GM19035 (cell line): ENCODE data around the gene ADRA2B.

Experiments
- ATAC-seq: cut with Tn5 transposase; IDR thresholded peaks from one replicate; pipeline ENCODE4 v1.9.1; 2021; ENCODE audit not compliant: unreplicated experiment

Gene ADRA2B

DNA sequence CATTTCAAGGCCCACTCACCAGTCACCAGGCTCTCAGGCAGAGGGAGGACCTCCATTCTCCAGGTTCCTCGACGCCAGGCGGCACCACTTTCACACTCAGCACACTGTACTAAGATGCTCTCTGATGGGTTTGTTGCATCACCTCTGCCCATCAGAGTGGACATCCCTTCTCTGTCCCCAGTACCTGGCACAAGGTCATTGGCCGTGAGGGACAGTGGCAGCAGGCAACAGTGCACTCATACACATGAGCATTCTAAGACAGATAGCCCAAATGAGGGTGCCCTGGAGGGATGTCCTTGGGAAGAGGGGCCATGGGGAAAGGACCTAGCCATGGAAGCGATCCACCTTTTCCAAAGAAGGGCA lies 3.0 kb upstream of the ADRA2B start:
- ATAC-seq: no peak

DNA sequence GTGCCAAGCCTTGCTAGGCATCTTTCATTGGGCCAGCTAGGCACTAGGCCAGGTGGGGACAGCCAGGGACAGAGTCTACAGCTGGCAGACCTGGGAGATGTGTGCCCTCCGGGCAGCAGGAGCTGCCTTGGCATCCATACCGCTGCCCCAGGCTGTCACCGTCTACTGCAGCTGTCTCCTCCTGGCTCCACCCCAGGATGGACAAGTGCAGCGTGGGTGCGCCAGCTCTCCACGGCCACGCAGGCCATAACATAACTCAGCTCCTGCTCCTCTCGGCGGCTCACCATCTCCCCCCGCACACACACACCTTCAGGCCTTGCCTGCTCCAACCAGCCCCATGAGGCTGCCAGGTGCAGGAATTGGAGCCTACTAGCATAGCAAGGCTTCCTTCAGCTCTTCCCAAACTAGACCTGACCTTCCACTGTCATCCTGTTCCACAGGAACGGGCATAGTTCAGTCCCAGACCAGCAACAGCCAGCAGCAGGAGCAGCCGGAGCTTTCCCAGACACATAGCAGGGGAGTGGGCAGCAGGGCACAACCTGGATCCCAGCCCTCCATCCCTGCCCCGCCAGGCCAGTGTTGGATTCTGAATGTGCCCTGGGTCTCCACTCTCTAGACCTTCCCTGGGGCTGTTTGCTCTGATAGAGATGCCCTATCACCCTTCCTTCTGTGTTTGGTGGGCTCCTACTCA lies 2.5 kb upstream of the ADRA2B start:
- no peak for ATAC-seq

DNA sequence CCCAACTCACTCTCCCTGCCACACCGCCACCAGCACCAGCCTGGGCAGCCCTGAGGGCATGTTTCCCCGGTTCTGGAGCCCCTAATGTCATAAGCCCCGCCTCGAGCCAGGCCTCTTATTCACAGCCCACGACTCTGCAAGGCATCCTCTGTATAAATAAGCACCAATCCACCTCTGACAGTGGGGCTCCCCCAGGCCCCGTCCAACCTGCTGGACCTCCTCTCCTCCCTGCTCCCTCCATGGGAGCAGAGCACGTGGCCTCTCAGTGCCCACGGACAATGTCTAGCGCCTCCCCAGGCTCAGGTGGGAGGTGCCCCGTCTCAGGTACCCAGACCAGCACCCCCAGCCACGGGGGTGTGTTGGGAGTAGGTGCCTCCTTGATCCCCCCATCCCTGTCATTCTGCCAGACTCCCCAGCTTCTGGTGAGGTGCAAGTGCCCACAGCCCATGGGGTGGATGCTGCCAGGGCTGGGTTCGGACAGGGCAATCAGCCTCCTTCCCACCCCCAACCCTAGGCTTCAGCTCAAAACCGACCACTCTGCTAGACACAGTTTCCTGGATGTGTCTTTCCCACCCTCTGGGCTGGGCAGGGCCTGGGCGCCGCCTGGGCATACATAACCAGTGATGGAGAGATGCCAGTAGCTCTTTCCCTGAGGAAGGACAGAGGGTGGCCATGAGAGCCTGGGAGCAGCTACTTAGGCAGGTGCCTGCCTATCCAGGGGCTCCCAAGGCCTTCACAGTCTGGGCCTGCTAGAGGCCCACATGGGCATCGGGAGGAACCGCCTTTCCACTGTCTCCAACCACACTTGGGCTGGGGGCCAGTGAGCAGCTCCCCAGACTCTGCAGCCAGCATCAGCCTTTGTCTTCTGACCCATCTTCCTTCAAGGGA lies 1.6 kb upstream of the ADRA2B start:
- ATAC-seq: no peak

DNA sequence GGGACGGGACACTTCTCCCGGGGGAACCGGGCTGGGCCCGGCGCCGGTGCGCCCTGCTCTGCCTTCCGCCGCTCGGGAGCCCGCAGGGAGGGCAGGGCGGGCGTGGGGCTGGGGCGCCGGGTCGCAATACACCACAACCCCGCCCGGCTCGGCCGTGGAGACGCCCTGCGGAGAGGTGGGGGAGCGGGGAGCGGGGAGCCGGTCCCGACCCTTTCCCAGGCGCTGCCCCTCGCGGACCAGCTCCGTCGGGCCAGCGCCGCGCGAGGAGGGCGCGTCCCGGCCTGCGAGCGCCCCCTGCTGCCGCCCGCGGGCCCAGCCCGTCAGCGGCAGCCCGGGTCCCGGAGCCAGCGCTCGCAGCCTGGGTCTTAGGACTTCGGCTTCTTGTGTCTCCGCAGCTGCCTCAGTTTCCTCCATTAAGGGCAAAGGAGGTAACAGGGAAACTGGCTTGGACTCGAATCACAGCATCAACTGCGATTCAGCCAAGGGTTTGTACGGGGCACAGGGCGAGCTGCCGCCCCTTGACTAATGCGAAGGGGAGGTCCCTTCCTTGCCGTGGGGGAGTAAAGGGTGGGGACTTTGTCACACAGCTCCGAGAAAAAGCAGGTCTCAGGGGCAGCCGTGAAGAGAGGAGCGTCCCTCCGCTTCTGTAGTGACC lies 635 bp upstream of the ADRA2B start:
- ATAC-seq: peak; percentile 69

DNA sequence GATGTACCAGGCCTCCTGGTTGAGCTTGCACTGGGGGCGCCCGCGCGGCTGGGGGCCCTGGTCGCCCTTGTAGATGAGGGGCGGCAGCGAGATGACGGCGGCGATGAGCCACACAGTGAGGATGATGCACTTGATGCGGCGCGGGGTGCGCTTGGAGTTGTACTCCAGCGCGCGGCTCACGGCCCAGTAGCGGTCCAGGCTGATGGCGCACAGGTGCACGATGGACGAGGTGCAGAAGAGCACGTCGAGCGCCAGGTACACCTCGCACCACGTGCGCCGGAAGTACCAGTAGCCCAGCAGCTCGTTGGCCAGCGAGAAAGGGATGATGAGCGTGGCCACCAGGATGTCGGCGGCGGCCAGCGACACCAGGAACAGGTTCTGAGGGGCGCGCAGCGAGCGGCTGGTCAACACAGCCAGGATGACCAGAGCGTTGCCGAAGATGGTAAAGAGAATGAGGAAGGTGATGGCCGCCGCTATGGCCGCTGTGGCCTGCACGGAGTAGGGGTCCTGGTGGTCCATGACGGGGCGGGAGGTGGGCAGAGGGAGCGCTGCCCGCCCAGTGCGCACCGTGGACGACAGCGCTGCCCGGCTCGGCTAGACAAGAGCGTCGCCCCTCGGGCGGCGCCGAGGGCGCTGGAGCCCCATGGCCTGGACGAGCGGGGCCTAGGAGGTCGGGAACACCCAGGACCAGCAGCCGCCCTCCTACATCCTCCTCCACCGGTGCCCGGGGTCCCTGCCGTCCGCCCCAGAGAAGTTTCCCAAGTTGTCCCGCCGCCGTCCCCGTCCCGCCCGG lies 544 bp downstream of the ADRA2B start:
- no peak for ATAC-seq

DNA sequence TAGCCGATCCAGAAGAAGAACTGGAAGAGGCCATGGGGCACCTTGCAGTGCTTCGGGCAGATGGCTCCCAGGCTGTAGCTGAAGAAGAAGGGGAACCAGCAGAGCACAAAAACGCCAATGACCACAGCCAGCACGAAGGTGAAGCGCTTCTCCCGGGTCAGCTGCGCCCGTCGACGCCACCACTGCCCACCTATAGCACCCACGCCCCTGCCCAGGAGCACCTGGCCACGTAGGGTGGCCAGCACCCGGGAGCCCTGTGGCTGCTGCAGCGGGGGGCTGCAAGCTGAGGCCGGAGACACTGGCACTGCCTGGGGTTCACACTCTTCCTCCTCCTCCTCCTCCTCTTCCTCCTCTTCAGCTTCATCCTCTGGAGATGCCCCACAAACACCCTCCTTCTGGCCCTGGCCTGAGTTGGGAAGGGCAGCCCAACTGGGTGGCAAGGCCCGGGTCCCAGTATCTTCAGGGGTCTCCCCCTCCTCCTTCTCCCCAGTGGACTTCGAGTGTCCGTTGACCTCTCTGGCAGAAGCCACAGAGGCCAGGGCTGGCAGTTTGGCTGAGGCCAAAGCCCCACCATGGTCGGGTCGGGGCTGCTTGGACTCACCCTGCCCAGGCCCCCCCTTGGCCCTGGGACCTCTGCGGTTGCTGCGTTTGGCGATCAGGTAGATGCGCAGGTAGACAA lies 1.3 kb downstream of the ADRA2B start:
- ATAC-seq: no peak

DNA sequence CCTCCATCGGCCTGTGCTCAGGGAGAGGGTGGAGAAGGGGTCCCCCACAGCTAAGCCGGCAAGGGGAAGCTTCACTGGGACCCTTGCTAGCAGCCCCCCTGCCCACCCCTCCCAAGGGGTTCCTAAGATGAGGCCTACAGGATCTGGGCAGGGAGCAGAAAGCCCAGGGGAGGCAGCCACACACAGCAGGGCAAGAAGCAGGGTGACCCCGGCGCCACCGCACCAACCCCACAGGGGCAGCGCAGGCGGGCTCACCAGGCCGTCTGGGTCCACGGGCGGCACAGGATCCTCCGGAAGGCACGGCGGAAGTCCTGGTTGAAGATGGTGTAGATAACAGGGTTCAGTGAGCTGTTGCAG lies 1.8 kb downstream of the ADRA2B start:
- ATAC-seq: no peak

DNA sequence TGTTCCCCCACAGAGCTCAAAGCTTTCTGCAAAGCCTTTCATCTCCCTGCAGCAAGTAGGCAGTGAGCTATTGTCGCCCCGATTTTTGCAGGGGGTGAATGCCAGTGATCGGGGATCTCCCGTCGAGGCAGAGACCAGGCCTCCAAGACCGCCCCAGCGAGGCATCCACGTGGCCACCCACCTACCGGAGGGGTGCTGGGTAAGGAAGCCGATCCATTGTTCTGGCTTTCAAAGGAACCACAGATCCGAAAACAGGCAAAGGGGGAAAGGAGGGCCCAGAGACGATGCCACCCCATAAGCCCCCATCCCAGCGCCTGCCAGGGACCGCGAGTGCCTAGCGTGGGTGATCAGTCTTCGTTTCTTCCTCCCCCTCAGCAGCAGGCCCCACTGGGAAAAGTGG lies 2.4 kb downstream of the ADRA2B start:
- ATAC-seq: no peak

DNA sequence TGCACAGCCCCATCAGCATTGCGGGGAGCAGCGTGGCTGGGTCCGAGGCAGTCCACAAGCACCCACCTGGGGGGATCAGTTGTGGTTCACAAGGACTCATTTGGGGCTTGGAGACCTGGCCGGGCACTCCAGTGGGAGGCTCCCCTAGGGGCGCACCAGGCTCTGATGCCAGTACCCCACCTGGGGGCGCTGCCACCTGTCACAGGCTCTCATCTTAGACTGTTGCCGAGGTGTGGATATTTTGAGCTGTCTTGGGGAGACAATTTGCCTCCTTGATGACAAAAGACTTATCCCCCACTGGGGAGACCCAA lies 3.0 kb downstream of the ADRA2B start:
- no peak for ATAC-seq

DNA sequence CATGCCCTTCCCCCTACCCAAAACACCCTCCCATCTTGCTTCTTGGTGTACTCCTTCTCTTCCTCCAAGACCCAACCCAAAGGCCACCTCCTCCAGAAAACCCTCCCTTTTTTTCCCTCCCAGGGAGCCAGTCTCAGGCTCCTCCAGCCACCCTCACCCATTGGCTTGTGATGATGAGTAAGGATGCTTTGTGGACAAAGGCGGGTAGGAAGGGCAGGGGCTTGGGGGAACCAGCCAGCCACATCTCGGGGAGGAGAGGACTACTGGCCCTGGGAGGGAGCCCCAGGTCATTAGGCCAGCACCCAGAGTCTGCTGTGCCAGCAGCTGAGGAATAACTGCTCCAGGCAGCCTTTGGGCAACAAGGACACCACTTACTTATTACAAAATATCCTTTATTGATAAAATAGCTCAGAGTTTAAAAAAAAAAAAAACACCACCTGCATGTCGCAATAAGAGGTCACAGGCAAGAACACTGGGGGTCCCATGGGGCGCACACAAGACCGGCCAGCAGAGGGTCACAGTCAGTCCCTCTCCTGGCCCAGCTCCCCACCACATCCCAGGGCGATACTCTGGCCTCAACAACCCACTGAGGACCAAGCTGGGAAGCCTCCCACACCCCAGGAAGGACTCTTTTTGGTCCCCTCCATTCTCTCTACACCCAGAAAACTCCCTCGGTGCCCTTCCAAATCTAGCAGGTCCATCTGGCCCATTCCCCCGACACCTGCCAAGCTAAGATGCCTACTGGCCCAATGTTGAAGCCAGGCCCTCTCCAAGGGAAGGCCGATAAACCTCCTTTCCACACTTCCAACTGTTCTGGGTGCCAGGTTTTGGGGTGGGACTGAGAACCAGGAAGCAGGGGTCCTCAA lies 3.6 kb downstream of the ADRA2B start:
- ATAC-seq: no peak

DNA sequence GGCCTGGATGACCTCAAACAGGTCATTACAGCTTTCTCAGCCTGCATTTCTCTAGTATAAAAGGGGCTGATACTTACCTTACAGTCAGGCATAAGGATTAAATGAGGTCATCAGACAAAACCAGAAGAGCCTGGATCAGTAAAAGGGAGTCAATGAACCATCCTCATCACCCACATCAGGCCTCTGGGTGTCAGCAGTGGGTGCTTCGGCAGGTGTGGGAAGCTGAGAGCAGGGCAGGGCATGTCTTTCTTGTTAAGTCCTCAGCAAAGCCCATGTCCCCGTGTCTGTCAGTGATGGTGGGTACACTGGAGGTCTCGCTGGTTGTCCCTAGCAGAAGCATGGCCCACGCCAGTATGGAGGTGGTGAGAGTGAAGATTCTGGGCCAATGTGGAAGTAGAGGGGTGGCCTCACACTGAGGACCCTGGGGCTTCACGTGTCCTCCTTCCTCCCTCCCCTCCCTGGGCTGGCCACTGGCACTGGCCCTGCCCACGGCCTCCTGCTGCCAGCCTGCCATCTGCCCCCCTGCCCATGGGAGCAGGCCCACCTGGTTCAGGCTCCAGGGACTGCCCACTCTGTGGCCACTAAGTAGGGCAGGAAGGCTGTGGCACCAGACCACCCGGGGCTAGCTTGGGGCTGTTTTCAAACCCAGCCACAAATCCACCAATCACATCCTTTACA lies 4.4 kb downstream of the ADRA2B start:
- no peak for ATAC-seq

DNA sequence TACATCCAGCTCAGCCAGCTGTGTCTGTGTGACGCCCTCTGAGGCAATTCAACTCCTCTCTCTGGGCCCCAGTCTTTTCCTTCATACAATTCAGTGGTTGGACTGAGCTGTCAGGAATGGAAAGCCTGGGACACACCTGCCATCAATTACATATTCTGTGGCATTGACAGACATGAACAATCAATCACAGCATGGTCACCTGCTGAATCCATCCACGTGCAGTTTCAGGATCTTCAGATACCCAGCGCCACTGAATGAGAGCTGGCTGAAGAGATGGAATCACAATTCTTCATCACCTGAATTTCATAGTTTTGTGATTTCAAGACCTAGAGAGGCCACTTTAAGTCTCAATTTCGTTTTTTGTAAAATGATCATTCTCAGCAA lies 5.1 kb downstream of the ADRA2B start:
- no peak for ATAC-seq

DNA sequence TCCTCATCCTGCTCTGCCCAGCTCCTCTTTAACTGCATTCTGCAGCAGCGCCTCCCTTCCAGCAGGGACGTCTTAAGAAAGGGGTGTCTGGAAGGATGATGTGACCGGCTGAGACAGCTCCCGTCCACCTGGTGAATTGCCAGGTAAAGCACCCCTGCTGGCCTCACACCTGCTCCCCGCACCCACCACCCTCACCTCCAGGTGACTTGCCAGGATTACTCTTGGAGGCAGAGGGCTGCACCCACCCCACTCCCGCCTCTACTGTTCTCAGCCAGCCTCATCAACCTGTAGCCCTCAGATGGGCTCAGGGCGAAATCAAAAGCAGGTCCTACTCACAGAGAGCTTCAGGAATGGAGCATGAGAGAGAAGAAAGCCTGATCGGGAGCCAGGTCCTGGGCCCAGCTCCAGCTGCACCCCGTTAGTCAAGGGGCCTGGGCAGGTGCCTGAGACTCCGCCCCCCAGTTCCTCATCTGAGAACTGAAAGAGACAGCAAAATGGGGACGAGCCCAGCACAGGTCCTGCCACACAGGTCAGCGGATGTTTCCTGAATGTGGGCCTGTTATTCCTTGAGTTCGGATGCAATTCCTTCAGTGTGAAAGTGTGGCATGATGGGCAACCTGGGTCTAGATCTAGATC lies 5.6 kb downstream of the ADRA2B start:
- ATAC-seq: no peak

DNA sequence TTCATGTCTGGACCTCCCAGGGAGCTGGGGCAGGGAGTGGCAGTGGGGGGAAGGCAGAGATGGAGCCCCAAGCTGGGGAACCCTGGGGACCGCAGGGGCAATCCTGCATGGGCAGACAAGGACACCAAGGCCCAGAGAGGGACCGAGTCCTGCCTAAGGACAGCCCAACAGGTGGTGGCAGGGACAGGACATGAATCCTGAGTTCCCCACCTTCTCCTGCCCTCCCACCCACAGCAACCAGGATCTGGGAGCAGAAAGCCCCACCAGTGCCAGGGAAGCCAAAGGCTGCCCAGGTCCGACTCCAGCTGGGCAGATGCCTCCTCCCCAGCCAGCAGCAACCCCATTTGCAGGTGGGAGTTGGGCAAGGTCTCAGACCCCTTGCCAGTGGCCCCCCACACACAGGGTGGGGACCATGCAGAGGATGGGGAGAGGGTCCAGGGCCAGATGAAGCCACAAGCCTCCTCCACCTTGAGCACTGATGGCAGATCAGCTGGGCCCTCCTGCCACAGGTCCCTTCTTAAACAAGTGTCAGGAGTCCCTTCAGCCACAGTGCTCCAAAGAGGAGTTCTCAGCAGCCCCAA lies 6.3 kb downstream of the ADRA2B start:
- no peak for ATAC-seq

DNA sequence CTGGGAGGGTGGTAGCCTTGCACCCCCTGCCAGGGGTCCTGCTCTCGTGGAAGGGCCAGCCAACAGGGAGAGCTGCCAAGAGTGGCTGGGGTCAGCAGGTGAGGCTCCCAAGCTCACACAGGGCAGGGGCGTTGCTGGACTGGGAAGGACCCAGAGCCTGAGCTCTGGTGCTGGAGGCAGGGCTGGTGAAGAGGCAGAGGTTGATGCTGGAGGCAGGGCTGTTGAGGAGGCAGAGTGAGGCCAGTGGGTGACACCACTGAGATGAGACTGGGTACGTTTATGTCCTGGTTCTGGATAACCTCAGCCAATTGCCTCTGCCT lies 7.0 kb downstream of the ADRA2B start:
- no peak for ATAC-seq

DNA sequence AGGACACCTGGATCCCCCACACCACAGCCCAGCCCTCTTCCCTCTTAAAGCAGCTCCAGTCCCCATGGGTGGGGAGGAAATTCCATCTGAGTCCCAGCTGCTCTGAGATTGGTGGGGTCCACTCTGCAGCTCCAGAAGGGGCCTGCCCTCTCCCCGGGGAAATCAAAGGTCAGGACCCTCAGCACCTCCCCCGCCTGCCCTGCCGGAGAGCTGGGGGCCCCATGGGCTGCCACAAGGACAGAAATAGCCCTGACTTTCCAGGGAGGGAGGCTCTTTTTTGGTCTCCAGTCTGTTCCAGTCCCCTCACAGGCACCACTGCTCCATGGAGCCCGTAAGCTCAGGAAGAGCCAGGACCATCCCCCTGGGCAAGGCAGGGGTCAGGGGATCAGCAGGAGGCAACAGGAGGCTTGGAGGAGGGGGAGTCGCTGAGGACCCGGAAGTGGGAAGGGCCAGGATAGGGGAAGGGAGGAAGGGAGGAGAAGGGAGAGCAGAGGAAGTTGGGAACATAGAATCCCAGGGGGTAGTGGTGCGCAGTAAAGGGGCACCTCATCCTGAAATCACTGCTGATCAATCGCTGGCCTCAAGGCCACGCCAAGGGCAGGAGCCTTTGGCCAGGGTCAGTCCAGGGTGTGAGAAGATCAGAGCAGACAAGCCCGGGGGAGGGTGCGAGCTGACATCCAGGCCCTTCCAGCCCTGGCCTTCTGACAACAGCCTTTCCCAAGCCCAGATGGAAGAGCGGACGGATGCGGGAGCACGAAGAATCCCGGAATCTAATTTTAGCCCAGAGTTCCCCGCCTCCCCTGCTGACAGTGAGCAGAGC lies 7.6 kb downstream of the ADRA2B start:
- ATAC-seq: no peak

DNA sequence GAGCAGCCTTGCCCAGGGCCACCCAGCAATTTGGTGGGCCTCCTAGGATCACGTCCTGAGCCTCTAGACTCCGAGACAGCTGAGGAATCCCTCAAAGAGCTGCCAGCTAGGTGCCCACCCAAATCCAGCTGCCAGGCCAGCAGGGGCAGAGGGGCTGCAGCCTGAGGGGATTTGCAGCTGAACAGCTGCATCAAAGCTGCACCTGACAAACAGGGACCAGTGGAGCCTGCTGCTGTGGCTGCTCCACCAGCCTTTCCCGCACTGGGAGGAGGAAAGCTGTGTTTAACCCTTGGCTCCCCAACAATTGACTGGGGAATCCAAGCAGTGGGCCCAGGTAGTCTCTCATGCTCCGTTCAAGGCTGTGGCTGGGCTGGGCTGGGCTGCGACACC lies 8.2 kb downstream of the ADRA2B start:
- ATAC-seq: no peak

DNA sequence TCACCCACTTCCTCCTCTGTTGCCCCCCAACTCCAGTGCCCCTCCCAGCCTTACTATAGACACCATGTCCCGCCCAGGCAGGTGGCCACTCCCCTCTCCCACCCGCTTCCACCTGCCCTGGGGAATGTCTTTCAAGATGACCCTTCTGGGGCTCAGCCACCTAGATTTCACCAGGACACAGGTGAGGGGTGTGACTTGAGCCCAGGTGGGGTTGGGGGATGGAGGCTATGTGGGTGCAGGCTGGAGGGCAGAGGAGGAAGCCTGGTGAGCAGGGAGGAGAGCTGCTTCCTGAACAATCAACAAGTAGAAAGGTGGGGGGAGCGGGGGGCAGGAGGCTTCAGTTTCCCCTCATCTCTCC lies 8.7 kb downstream of the ADRA2B start:
- ATAC-seq: no peak
